SW 1271 (cell line): Measurements from ENCODE around the gene HTR5A.
"Not testable (repeated sequence)": the region's sequence is repeated elsewhere in the genome, so short reads cannot be mapped to it uniquely, and the experiment has no call there.

Experiments used
- DNase-seq, 2 experiments: peaks; one replicate each; lab custom pipeline; 2025; lab: John Stamatoyannopoulos, UW

Gene HTR5A

GRCh38 chr7:155069992-155070751 lies at the start of gene HTR5A:
TSS of gene HTR5A (plus strand) at chr7:155070324. CDS start at chr7:155070900, 576 bp downstream.
- DNase-seq, result peak in 1 of 2 experiments; percentile 17

GRCh38 chr7:155020996-155021395 lies 49.1 kb upstream of the HTR5A start:
- DNase-seq, result no peak

- DNase-seq, result no peak
These were observed 48.4 kb upstream of the HTR5A start for GRCh38 chr7:155021699-155022145.

GRCh38 chr7:155027879-155028278 lies 42.2 kb upstream of the HTR5A start:
- no peak for DNase-seq

GRCh38 chr7:155032978-155033377 lies 37.1 kb upstream of the HTR5A start:
- DNase-seq, result no peak

GRCh38 chr7:155034495-155034894 lies 35.6 kb upstream of the HTR5A start:
- not testable (repeated sequence) for DNase-seq

GRCh38 chr7:155038335-155038734 lies 31.8 kb upstream of the HTR5A start:
- no peak for DNase-seq

GRCh38 chr7:155043756-155044155 lies 26.4 kb upstream of the HTR5A start:
- no peak for DNase-seq

- no peak for DNase-seq
These were observed 22.1 kb upstream of the HTR5A start for GRCh38 chr7:155048006-155048405.

- DNase-seq, result no peak
These were observed 18.8 kb upstream of the HTR5A start for GRCh38 chr7:155051355-155051754.

- no peak for DNase-seq
These were observed 17.1 kb upstream of the HTR5A start for GRCh38 chr7:155053002-155053401.

GRCh38 chr7:155054761-155055160 lies 15.4 kb upstream of the HTR5A start:
- DNase-seq, result no peak

- DNase-seq, result no peak
These were observed 13.0 kb upstream of the HTR5A start for GRCh38 chr7:155057076-155057475.

- no peak for DNase-seq
These were observed 11.2 kb upstream of the HTR5A start for GRCh38 chr7:155058896-155059295.

- no peak for DNase-seq
These were observed 10.4 kb upstream of the HTR5A start for GRCh38 chr7:155059703-155060102.

- DNase-seq, result no peak
These were observed 7.7 kb upstream of the HTR5A start for GRCh38 chr7:155062411-155062810.

GRCh38 chr7:155064186-155064585 lies 5.9 kb upstream of the HTR5A start:
- no peak for DNase-seq

- peak; percentile 36 to 87 for DNase-seq
These were observed 3.6 kb upstream of the HTR5A start for GRCh38 chr7:155066417-155066950.

- no peak for DNase-seq
These were observed 1.1 kb downstream of the HTR5A start for GRCh38 chr7:155071121-155071651.

- DNase-seq, result no peak
These were observed 1.9 kb downstream of the HTR5A start for GRCh38 chr7:155071916-155072571.

- no peak for DNase-seq
These were observed 3.8 kb downstream of the HTR5A start for GRCh38 chr7:155073922-155074321.

- DNase-seq, result no peak
These were observed 13.9 kb downstream of the HTR5A start for GRCh38 chr7:155084021-155084420.

- DNase-seq, result no peak
These were observed 14.8 kb downstream of the HTR5A start for GRCh38 chr7:155084969-155085368.
